Neural progenitor cell (in vitro differentiated cells): ENCODE data around the gene BRD8. TPM values are rescaled to one million over a fixed set of nuclear protein-coding genes. Genes with fewer than 3 reads are reported as not detected.

ENCODE experiments used
- DNase-seq: peaks from one replicate; pipeline ENCODE4 v3.0.0-alpha.2; 2016; ENCODE audit warnings: low spot score
- H2AFZ ChIP-seq: fragments of 200-600 bp; sonication (generic); replicated peaks from 2 replicates; pipeline ENCODE4 v1.6.1; 2016; ENCODE audit warnings: antibody characterized with exemption
- H3F3A ChIP-seq: fragments of 200-600 bp; sonication (generic); 2 replicates; pipeline ENCODE4 v1.6.1; 2016; ENCODE audit warnings: antibody characterized with exemption, low read depth
- H3K27ac ChIP-seq: fragments of 200-600 bp; sonication (generic); 2 replicates; pipeline ENCODE4 v1.5.1; 2016; ENCODE audit warnings: mild to moderate bottlenecking
- H3K27me3 ChIP-seq: fragments of 200-600 bp; sonication (generic); 2 replicates; pipeline ENCODE4 v1.6.1; 2016; ENCODE audit warnings: mild to moderate bottlenecking, moderate library complexity
- H3K36me3 ChIP-seq: fragments of 200-600 bp; sonication (generic); 2 replicates; pipeline ENCODE4 v1.5.1; 2016
- H3K4me1 ChIP-seq: fragments of 200-600 bp; sonication (generic); 2 replicates; pipeline ENCODE4 v1.6.1; 2016; ENCODE audit warnings: mixed run types
- H3K4me2 ChIP-seq: fragments of 200-600 bp; sonication (generic); 2 replicates; pipeline ENCODE4 v1.6.1; 2016
- H3K4me3 ChIP-seq: fragments of 200-600 bp; sonication (generic); 2 replicates; pipeline ENCODE4 v1.5.1; 2016
- H3K79me2 ChIP-seq: fragments of 200-600 bp; sonication (generic); 2 replicates; pipeline ENCODE4 v1.6.1; 2016; ENCODE audit warnings: low read depth
- H3K9ac ChIP-seq: fragments of 200-600 bp; sonication (generic); 2 replicates; pipeline ENCODE4 v1.6.1; 2016
- H3K9me3 ChIP-seq: fragments of 200-600 bp; sonication (generic); 2 replicates; pipeline ENCODE4 v1.5.1; 2016; ENCODE audit warnings: low read depth
- H4K20me1 ChIP-seq: fragments of 200-600 bp; sonication (generic); 2 replicates; pipeline ENCODE4 v1.6.1; 2016; ENCODE audit warnings: low read depth
- H3K27ac Mint-ChIP-seq: 3 replicates; pipeline ENCODE4 v1.8.0; 2021; ENCODE audit warnings: mixed read lengths
- H3K27me3 Mint-ChIP-seq: 2 replicates; pipeline ENCODE4 v1.8.0; 2022; ENCODE audit warnings: low read depth, mild to moderate bottlenecking, inconsistent platforms, moderate library complexity, mixed read lengths; ENCODE audit not compliant: insufficient read depth
- H3K36me3 Mint-ChIP-seq: 3 replicates; pipeline ENCODE4 v1.8.0; 2021; ENCODE audit warnings: mixed read lengths
- H3K4me1 Mint-ChIP-seq: 3 replicates; pipeline ENCODE4 v1.8.0; 2021; ENCODE audit warnings: mixed read lengths
- H3K4me3 Mint-ChIP-seq: 3 replicates; pipeline ENCODE4 v1.8.0; 2021; ENCODE audit warnings: mild to moderate bottlenecking, moderate library complexity, mixed read lengths
- H3K9me3 Mint-ChIP-seq: 3 replicates; pipeline ENCODE4 v1.8.0; 2020; ENCODE audit warnings: mixed read lengths
- CTCF ChIP-seq: fragments of 200-600 bp; sonication (generic); IDR thresholded peaks from 2 replicates; pipeline ENCODE4 v1.5.1; 2017; ENCODE audit warnings: antibody characterized with exemption, mild to moderate bottlenecking
- EZH2 ChIP-seq: fragments of 200-600 bp; sonication (generic); IDR thresholded peaks from 2 replicates; pipeline ENCODE4 v1.6.1; 2017; ENCODE audit warnings: antibody characterized with exemption, mild to moderate bottlenecking, moderate library complexity
- EZH2phosphoT487 ChIP-seq: fragments of 200-600 bp; sonication (generic); IDR thresholded peaks from 2 replicates; pipeline ENCODE4 v1.6.1; 2017; ENCODE audit warnings: antibody characterized with exemption
- total RNA-seq: library from RNA; depleted of rRNA; stranded (reverse); fragments of >200 nt; gene quantifications from 2 replicates; pipeline ENCODE4 v1.2.3, GENCODE V29; 2015; ENCODE audit warnings: low replicate concordance

The BRD8 gene
- total RNA-seq, 1 donor from 2014 or later = 150 TPM

- Histone ChIP-seq H3F3A (no peaks in the 10 kb centered on the region), H3K9me3 (no peaks in the 10 kb centered on the region), H3K9ac (no peak overlapping the region), H3K4me1 (no peaks in the 10 kb centered on the region), H3K27me3 (no peaks in the 10 kb centered on the region), H3K4me3 (no peak overlapping the region), H3K27ac (no peak overlapping the region), H3K36me3 (peaks cover 35% of the 10 kb centered on the region), H4K20me1 (peaks cover 12% of the 10 kb centered on the region), H2AFZ (no peak overlapping the region), H3K79me2 (no peaks in the 10 kb centered on the region), H3K4me2 (no peak overlapping the region)
- DNase-seq = no peak
- no peaks in the 10 kb centered on the region for H3K4me1 Mint-ChIP-seq
- no peak overlapping the region for H3K27ac Mint-ChIP-seq
- no peak overlapping the region for H3K4me3 Mint-ChIP-seq
- TF ChIP-seq EZH2 (no peak), EZH2phosphoT487 (no peak), CTCF (no peak)
- no peaks in the 10 kb centered on the region for H3K9me3 Mint-ChIP-seq
- H3K27me3 Mint-ChIP-seq = peaks cover 3% of the 10 kb centered on the region
- H3K36me3 Mint-ChIP-seq = peaks cover 57% of the 10 kb centered on the region
These were observed 14.7 kb downstream of the BRD8 start for GRCh38 chr5:138163721-138164120.

- H3K36me3 Mint-ChIP-seq = peaks cover 47% of the 10 kb centered on the region
- H4K20me1 ChIP-seq = peaks cover 11% of the 10 kb centered on the region
These were observed 17.7 kb downstream of the BRD8 start for GRCh38 chr5:138160706-138161105.

GRCh38 chr5:138159666-138160065 is 18.8 kb downstream of the BRD8 start:
- H4K20me1 ChIP-seq = peaks cover 11% of the 10 kb centered on the region
- TF ChIP-seq EZH2phosphoT487 = no peak
- TF ChIP-seq EZH2 = no peak
- no peak for TF ChIP-seq CTCF
- no peak overlapping the region for H3K9ac ChIP-seq
- H3K36me3 Mint-ChIP-seq = peaks cover 40% of the 10 kb centered on the region
- H3K79me2 ChIP-seq = no peaks in the 10 kb centered on the region
- H3K27ac Mint-ChIP-seq = no peak overlapping the region
- H3F3A ChIP-seq = peaks cover 17% of the 10 kb centered on the region
- DNase-seq = no peak
- no peaks in the 10 kb centered on the region for H3K9me3 ChIP-seq
- H3K36me3 ChIP-seq = peaks cover 32% of the 10 kb centered on the region
- H3K4me3 ChIP-seq = no peak overlapping the region
- H3K27ac ChIP-seq = no peak overlapping the region
- H3K9me3 Mint-ChIP-seq = no peaks in the 10 kb centered on the region
- H3K4me1 ChIP-seq = no peaks in the 10 kb centered on the region
- H3K27me3 ChIP-seq = no peaks in the 10 kb centered on the region
- peaks cover 3% of the 10 kb centered on the region for H3K27me3 Mint-ChIP-seq
- no peaks in the 10 kb centered on the region for H3K4me1 Mint-ChIP-seq
- H3K4me2 ChIP-seq = no peak overlapping the region
- no peak overlapping the region for H2AFZ ChIP-seq
- no peak overlapping the region for H3K4me3 Mint-ChIP-seq

More at GRCh38 chr5:138160706-138161105, 17.7 kb downstream of the BRD8 start:
- H3K27ac Mint-ChIP-seq = no peak overlapping the region
- Histone ChIP-seq H3K27ac (no peak overlapping the region), H3K4me2 (no peak overlapping the region), H3K27me3 (no peaks in the 10 kb centered on the region), H3K79me2 (no peaks in the 10 kb centered on the region), H3K9ac (no peak overlapping the region), H3F3A (peaks cover 17% of the 10 kb centered on the region), H3K36me3 (peaks cover 32% of the 10 kb centered on the region), H3K4me3 (no peak overlapping the region), H3K4me1 (no peaks in the 10 kb centered on the region), H2AFZ (no peak overlapping the region), H3K9me3 (no peaks in the 10 kb centered on the region)
- no peak for TF ChIP-seq EZH2phosphoT487
- TF ChIP-seq EZH2 = no peak
- no peak for TF ChIP-seq CTCF
- H3K4me3 Mint-ChIP-seq = no peak overlapping the region
- H3K27me3 Mint-ChIP-seq = peaks cover 3% of the 10 kb centered on the region
- no peaks in the 10 kb centered on the region for H3K4me1 Mint-ChIP-seq
- no peak for DNase-seq
- no peaks in the 10 kb centered on the region for H3K9me3 Mint-ChIP-seq
